HEK293 (cell line): ENCODE measurements around the gene NIBAN1.

ENCODE experiments used
- CTCF ChIP-seq: fragments of 450-650 bp; formaldehyde crosslinking; IDR thresholded peaks from 2 replicates; pipeline ENCODE4 v1.5.1; 2016; ENCODE audit warnings: missing biosample characterization, missing genetic modification characterization
- SALL2 ChIP-seq: fragments of 450-650 bp; formaldehyde crosslinking; IDR thresholded peaks from 2 replicates; pipeline ENCODE4 v1.5.0; 2017; ENCODE audit warnings: missing biosample characterization, mild to moderate bottlenecking, missing genetic modification characterization, borderline replicate concordance
- SP3 ChIP-seq: fragments of 450-650 bp; formaldehyde crosslinking; IDR thresholded peaks from 2 replicates; pipeline ENCODE4 v1.5.1; 2016; ENCODE audit warnings: missing biosample characterization, missing genetic modification characterization
- TRIM28 ChIP-seq: IDR thresholded peaks from 2 replicates; pipeline ENCODE4 v1.6.1; 2011; ENCODE audit warnings: low read length, control low read depth, borderline replicate concordance
- ZNF473 ChIP-seq: fragments of 450-650 bp; formaldehyde crosslinking; IDR thresholded peaks from 2 replicates; pipeline ENCODE4 v1.5.1; 2017; ENCODE audit warnings: missing biosample characterization, missing genetic modification characterization
- ZNF704 ChIP-seq: fragments of 450-650 bp; formaldehyde crosslinking; IDR thresholded peaks from 2 replicates; pipeline ENCODE4 v1.5.1; 2016; ENCODE audit warnings: missing biosample characterization, missing genetic modification characterization
- TF ChIP-seq, protein P1 (sequence below): fragments of 450-650 bp; formaldehyde crosslinking; IDR thresholded peaks from 2 replicates; pipeline ENCODE4 v1.5.1; 2016; ENCODE audit warnings: missing biosample characterization, missing genetic modification characterization, low read depth
- TF ChIP-seq, protein P2 (sequence below): fragments of 450-650 bp; formaldehyde crosslinking; IDR thresholded peaks from 2 replicates; pipeline ENCODE4 v1.5.1; 2016; ENCODE audit warnings: missing biosample characterization, missing genetic modification characterization
- TF ChIP-seq, protein P3 (sequence below): fragments of 450-650 bp; formaldehyde crosslinking; IDR thresholded peaks from 2 replicates; pipeline ENCODE4 v1.5.1; 2016; ENCODE audit warnings: missing biosample characterization, missing genetic modification characterization

DNA sequence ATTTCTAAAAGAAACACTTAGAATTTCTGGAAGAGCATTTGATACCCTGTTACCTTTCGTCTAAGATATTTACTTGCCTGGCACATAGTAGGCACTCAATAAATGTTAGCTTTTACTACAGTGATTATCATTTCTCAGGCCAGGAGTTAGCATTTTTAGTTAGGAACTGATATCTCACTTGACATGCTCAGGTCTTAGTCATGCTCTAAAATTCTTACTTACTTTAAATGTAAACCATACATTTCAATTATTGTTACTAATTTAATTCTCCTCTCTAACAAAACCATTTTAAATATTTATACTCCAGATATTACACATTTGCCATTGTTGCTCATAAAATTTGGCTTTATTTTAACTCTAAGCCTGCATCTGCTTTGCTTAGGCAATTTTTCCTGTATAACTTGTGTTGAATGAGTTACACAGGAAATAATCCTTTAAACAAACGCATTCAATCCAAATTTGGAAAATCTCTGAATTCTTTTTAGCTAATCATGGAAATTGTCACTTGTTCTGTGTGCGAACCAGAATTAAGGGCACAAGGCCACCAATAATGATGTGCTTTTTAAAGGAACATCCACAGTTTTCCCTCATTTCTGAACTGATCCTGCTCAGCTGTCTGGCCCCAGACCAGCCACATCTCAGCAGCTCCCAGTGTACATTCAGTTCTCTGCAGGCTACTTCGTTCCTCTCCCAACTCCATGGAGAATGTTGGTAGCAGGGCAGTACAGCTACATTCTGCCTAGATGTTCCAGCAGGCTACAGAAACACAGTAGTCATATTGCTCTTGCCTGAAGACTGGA, 15.6 kb downstream of the NIBAN1 start:
- TF ChIP-seq, protein P1, sequence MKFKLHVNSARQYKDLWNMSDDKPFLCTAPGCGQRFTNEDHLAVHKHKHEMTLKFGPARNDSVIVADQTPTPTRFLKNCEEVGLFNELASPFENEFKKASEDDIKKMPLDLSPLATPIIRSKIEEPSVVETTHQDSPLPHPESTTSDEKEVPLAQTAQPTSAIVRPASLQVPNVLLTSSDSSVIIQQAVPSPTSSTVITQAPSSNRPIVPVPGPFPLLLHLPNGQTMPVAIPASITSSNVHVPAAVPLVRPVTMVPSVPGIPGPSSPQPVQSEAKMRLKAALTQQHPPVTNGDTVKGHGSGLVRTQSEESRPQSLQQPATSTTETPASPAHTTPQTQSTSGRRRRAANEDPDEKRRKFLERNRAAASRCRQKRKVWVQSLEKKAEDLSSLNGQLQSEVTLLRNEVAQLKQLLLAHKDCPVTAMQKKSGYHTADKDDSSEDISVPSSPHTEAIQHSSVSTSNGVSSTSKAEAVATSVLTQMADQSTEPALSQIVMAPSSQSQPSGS: no peak
- TF ChIP-seq ZNF473 (tag by site-specific recombination) (no peak), CTCF (tag by site-specific recombination) (no peak), TRIM28 (no peak), SP3 (tag by site-specific recombination) (no peak), SALL2 (tag by site-specific recombination) (no peak), ZNF704 (tag by site-specific recombination) (no peak)
- TF ChIP-seq, protein P2, sequence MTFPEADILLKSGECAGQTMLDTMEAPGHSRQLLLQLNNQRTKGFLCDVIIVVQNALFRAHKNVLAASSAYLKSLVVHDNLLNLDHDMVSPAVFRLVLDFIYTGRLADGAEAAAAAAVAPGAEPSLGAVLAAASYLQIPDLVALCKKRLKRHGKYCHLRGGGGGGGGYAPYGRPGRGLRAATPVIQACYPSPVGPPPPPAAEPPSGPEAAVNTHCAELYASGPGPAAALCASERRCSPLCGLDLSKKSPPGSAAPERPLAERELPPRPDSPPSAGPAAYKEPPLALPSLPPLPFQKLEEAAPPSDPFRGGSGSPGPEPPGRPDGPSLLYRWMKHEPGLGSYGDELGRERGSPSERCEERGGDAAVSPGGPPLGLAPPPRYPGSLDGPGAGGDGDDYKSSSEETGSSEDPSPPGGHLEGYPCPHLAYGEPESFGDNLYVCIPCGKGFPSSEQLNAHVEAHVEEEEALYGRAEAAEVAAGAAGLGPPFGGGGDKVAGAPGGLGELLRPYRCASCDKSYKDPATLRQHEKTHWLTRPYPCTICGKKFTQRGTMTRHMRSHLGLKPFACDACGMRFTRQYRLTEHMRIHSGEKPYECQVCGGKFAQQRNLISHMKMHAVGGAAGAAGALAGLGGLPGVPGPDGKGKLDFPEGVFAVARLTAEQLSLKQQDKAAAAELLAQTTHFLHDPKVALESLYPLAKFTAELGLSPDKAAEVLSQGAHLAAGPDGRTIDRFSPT: no peak
- TF ChIP-seq, protein P3, sequence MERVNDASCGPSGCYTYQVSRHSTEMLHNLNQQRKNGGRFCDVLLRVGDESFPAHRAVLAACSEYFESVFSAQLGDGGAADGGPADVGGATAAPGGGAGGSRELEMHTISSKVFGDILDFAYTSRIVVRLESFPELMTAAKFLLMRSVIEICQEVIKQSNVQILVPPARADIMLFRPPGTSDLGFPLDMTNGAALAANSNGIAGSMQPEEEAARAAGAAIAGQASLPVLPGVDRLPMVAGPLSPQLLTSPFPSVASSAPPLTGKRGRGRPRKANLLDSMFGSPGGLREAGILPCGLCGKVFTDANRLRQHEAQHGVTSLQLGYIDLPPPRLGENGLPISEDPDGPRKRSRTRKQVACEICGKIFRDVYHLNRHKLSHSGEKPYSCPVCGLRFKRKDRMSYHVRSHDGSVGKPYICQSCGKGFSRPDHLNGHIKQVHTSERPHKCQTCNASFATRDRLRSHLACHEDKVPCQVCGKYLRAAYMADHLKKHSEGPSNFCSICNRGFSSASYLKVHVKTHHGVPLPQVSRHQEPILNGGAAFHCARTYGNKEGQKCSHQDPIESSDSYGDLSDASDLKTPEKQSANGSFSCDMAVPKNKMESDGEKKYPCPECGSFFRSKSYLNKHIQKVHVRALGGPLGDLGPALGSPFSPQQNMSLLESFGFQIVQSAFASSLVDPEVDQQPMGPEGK (tag by site-specific recombination): no peak
